GM12878 (cell line): ENCODE measurements around the gene SV2A. TPM values are rescaled to one million over a fixed set of nuclear protein-coding genes. Genes with fewer than 3 reads are reported as not detected.

Experiments used
- ATAC-seq: fragments of 200-7000 bp; cut with Tn5 transposase; 3 replicates; pipeline ENCODE4 v1.9.1; 2020; ENCODE audit warnings: mild to moderate bottlenecking, moderate library complexity
- BruUV-seq: library from RNA; stranded (reverse); fragments of 400-500 nt; replicated peaks from 2 replicates; lab custom pipeline; 2021; lab: Mats Ljungman, UMichigan
- CTCF ChIA-PET: fragments of 300-600 bp; sonication (Branson Sonifier 250); formaldehyde crosslinking; extraction: SDS; loops from one replicate; lab custom pipeline; 2021; ENCODE audit warnings: inconsistent platforms; lab: Yijun Ruan, JAX
- POLR2A ChIA-PET: fragments of 350-600 bp; formaldehyde crosslinking; extraction: SDS; loops from one replicate; lab custom pipeline; 2021; ENCODE audit warnings: inconsistent platforms; lab: Charles Lee
- RAD21 ChIA-PET: fragments of 300-600 bp; sonication (Branson Sonifier 250); formaldehyde crosslinking; loops from one replicate; lab custom pipeline; 2023; ENCODE audit warnings: antibody characterized with exemption; ENCODE audit not compliant: unreplicated experiment; lab: Charles Lee
- SMC1A ChIA-PET: fragments of 300-600 bp; sonication (Branson Sonifier 250); formaldehyde crosslinking; loops from one replicate; lab custom pipeline; 2023; ENCODE audit not compliant: unreplicated experiment, uncharacterized antibody; lab: Charles Lee
- DNase-seq: peaks from one replicate; pipeline ENCODE4 v3.0.0-alpha.2; 2011; ENCODE audit warnings: low read depth, low spot score
- FAIRE-seq: peaks from 3 replicates; lab custom pipeline; 2011; peaks lifted over from hg19 to GRCh38; lab: Jason Lieb, UNC
- H2AFZ ChIP-seq: 2 replicates; pipeline ENCODE4 v1.6.0; 2011; ENCODE audit warnings: low read depth, low read length, control low read depth; ENCODE audit not compliant: control insufficient read depth
- H3K27ac ChIP-seq: 2 replicates; pipeline ENCODE4 v1.5.1; 2011; ENCODE audit warnings: control low read depth; ENCODE audit not compliant: control insufficient read depth, insufficient read depth
- H3K27me3 ChIP-seq, 2 experiments: replicated peaks in 1 of 2; 2 replicates each; pipeline versions ENCODE4 v1.6.0 to v1.6.1; 2011; ENCODE audit warnings: low read length in 1 of 2; ENCODE audit not compliant: control insufficient read depth in 2 of 2, insufficient read depth in 2 of 2
- H3K36me3 ChIP-seq, 2 experiments: 2 replicates each; pipeline ENCODE4 v1.5.1; 2011; ENCODE audit warnings: low read length in 1 of 2; ENCODE audit not compliant: control insufficient read depth in 2 of 2, insufficient read depth in 2 of 2
- H3K4me1 ChIP-seq: 2 replicates; pipeline ENCODE4 v1.6.1; 2011; ENCODE audit warnings: mild to moderate bottlenecking, low read length, moderate library complexity, mixed read lengths; ENCODE audit not compliant: control insufficient read depth, insufficient read depth
- H3K4me2 ChIP-seq: 2 replicates; pipeline ENCODE4 v1.6.0; 2011; ENCODE audit warnings: control low read depth; ENCODE audit not compliant: control insufficient read depth, insufficient read depth
- H3K4me3 ChIP-seq: fragments of 200-600 bp; sonication (generic); 2 replicates; pipeline ENCODE4 v1.5.1; 2016
- H3K79me2 ChIP-seq: 2 replicates; pipeline ENCODE4 v1.6.0; 2011; ENCODE audit warnings: low read length; ENCODE audit not compliant: control insufficient read depth, insufficient read depth
- H3K9ac ChIP-seq: 2 replicates; pipeline ENCODE4 v1.8.0; 2011; ENCODE audit warnings: low read length, control low read depth, mixed read lengths; ENCODE audit not compliant: control insufficient read depth, insufficient read depth
- H3K9me3 ChIP-seq: replicated peaks from 3 replicates; pipeline ENCODE4 v1.5.1; 2011; ENCODE audit warnings: mild to moderate bottlenecking, low read length; ENCODE audit not compliant: control insufficient read depth, insufficient read depth
- H4K20me1 ChIP-seq: 2 replicates; pipeline ENCODE4 v1.6.0; 2011; ENCODE audit not compliant: control insufficient read depth, insufficient read depth
- CBFB ChIP-seq: IDR thresholded peaks from 2 replicates; pipeline ENCODE4 v1.6.1; 2016; ENCODE audit warnings: antibody characterized with exemption, low read depth
- CHD1 ChIP-seq: IDR thresholded peaks from 2 replicates; pipeline ENCODE4 v1.6.1; 2012; ENCODE audit warnings: low read depth, low read length, improper control_type of control experiment
- HDGF ChIP-seq: fragments of 450-650 bp; IDR thresholded peaks from 2 replicates; pipeline ENCODE4 v1.6.1; 2016; ENCODE audit warnings: antibody characterized with exemption
- IKZF1 ChIP-seq: fragments of 450-650 bp; conservative IDR thresholded peaks from 2 replicates; pipeline ENCODE4 v1.6.1; 2017; ENCODE audit warnings: antibody characterized with exemption, mild to moderate bottlenecking
- NFYB ChIP-seq: IDR thresholded peaks from 2 replicates; pipeline ENCODE4 v1.6.1; 2011; ENCODE audit warnings: low read depth, mild to moderate bottlenecking, low read length, improper control_type of control experiment, moderate library complexity; ENCODE audit not compliant: insufficient read depth
- POLR2AphosphoS2 ChIP-seq: IDR thresholded peaks from 2 replicates; pipeline ENCODE4 v1.6.1; 2011; ENCODE audit warnings: low read depth, mild to moderate bottlenecking, low read length, improper control_type of control experiment, moderate library complexity
- WGBS: methylation state at CpG from one replicate; pipeline ENCODE4 v1.1.6; 2016; ENCODE audit warnings: low lambda C conversion rate; ENCODE audit not compliant: insufficient replicate concordance, insufficient coverage; ENCODE audit errors: missing lambda C conversion rate; 5-methylcytosine and 5-hydroxymethylcytosine counted together
- in situ Hi-C: fragments of 300-500 bp; cut with MboI; formaldehyde crosslinking; loops from 9 replicates; pipeline ENCODE4 v1.14.3; 2018; ENCODE audit warnings: mixed read lengths
- intact Hi-C: fragments of 100-400 bp; cut with micrococcal nuclease; formaldehyde crosslinking; loops from one replicate; pipeline ENCODE4 v1.14.2; 2022; ENCODE audit not compliant: unreplicated experiment
- polyA plus RNA-seq, 11 experiments: library from polyadenylated mRNA; depleted of rRNA in 4 of 11; unstranded in 6 of 11; stranded (reverse) in 5 of 11; fragments of >200 nt; fragmentation: Nextera tagmentation in 4 of 11; fragmentation: Illumina TruSeq in 1 of 11; extraction: Ambion mirVana in 4 of 11; extraction: Trizol in 1 of 11; gene quantifications; 1 replicate in 1 of 11; 2 replicates in 10 of 11; pipeline versions ENCODE4 v1.2.1 to v1.2.3, GENCODE V29; 2011 to 2016; ENCODE audit warnings: inconsistent platforms in 2 of 11, missing spikeins in 2 of 11, low read depth in 1 of 11
- total RNA-seq, 4 experiments: library from RNA; depleted of rRNA in 3 of 4; stranded (reverse); fragments of >200 nt in 3 of 4; fragmentation: Illumina TruSeq in 1 of 4; extraction: Trizol in 1 of 4; gene quantifications; 2 replicates each; pipeline versions ENCODE4 v1.2.1 to v1.2.3, GENCODE V29; 2013 to 2021

SV2A gene
- total and polyA plus RNA-seq, 10 of the 15 experiments (the other 5 are each of a cell fraction or from before 2014, with no cell fraction given) = 0.39 to 11.6 (median 5.4) TPM

GRCh38 chr1:149937759-149938158 lies 20.1 kb upstream of the SV2A start:
- peak overlapping the region; percentile 23; the same call in 1 of the 2 replicates for H3K27ac ChIP-seq
- CTCF ChIA-PET = interaction anchor here (0.7 to 2.0 kb wide), 2 partner anchors 10 to 1290 kb away, joined by 3 to 5 read pairs; partner anchors contain the start of gene SF3B4
- FAIRE-seq (no peak), DNase-seq (no peak), ATAC-seq (peak; percentile 61)
- no peaks in the 10 kb centered on the region for H3K9me3 ChIP-seq
- POLR2A ChIA-PET = interaction anchor here (1.0 to 4.0 kb wide), 3 partner anchors 9 to 50 kb away, joined by 3 to 26 read pairs (median 5); a partner anchor contains a TSS
- H3K36me3 ChIP-seq = no peaks in the 10 kb centered on the region
- BruUV-seq = no TSS peak
- in situ Hi-C loops (no loop called here), intact Hi-C loops (no loop called here)
- peak overlapping the region; percentile 62 for H3K4me2 ChIP-seq
- no peak overlapping the region for H2AFZ ChIP-seq
- RAD21 ChIA-PET = interaction anchor here (0.8 to 2.5 kb wide), 2 partner anchors 10 to 25 kb away, joined by 3 to 6 read pairs; no protein-coding TSS in a partner anchor
- TF ChIP-seq CHD1 = no peak
- TF ChIP-seq IKZF1 = peak; percentile 28; the same call in 1 of the 2 replicates
- H3K9ac ChIP-seq = peak overlapping the region; percentile 25; the same call in 1 of the 2 replicates
- SMC1A ChIA-PET = interaction anchor here (0.8 to 2.6 kb wide), 4 partner anchors 9 to 50 kb away, joined by 3 to 14 read pairs (median 6); a partner anchor contains a TSS
- peak overlapping the region; percentile 17; the same call in 1 of the 2 replicates for H3K4me3 ChIP-seq
- H3K79me2 ChIP-seq = no peaks in the 10 kb centered on the region
- H3K27me3 ChIP-seq = no peaks in the 10 kb centered on the region
- H4K20me1 ChIP-seq = no peaks in the 10 kb centered on the region
- peaks cover 20% of the 10 kb centered on the region for H3K4me1 ChIP-seq

- no peaks in the 10 kb centered on the region for H3K9me3 ChIP-seq
- no peak overlapping the region; the same call in 1 of the 2 replicates for H3K27ac ChIP-seq
- no peak for DNase-seq
- H3K4me1 ChIP-seq = peaks cover 20% of the 10 kb centered on the region
- H3K79me2 ChIP-seq = no peaks in the 10 kb centered on the region
- H2AFZ ChIP-seq = peak overlapping the region; percentile 30; the same call in 1 of the 2 replicates
- peak; percentile 18 for FAIRE-seq
- SMC1A ChIA-PET = interaction anchor here (0.5 to 2.6 kb wide), 5 partner anchors 8 to 1062 kb away, joined by 3 to 14 read pairs (median 3); a partner anchor contains a TSS
- no peaks in the 10 kb centered on the region for H4K20me1 ChIP-seq
- in situ Hi-C loops (no loop called here), intact Hi-C loops (no loop called here)
- RAD21 ChIA-PET = interaction anchor here (0.8 to 2.5 kb wide), 2 partner anchors 9 to 25 kb away, joined by 3 to 6 read pairs; no protein-coding TSS in a partner anchor
- H3K27me3 ChIP-seq = no peaks in the 10 kb centered on the region
- POLR2A ChIA-PET = interaction anchor here (1.0 to 4.0 kb wide), 3 partner anchors 8 to 50 kb away, joined by 3 to 26 read pairs (median 5); a partner anchor contains a TSS
- ATAC-seq = peak; percentile 12; the same call in 1 of the 3 replicates
- 45% methylated on average over 6 of the region's 8 CpGs for WGBS
- H3K9ac ChIP-seq = no peak overlapping the region; the same call in 1 of the 2 replicates
- CTCF ChIA-PET = interaction anchor here (0.7 to 2.0 kb wide), 2 partner anchors 9 to 1290 kb away, joined by 3 to 5 read pairs; partner anchors contain the start of gene SF3B4
- no peaks in the 10 kb centered on the region for H3K36me3 ChIP-seq
- H3K4me3 ChIP-seq = no peak overlapping the region
- TF ChIP-seq POLR2AphosphoS2 (no peak), HDGF (no peak), NFYB (peak; percentile 57; the same call in 1 of the 2 replicates), CBFB (no peak)
- no TSS peak for BruUV-seq
- peak overlapping the region; percentile 62 for H3K4me2 ChIP-seq
Observed at GRCh38 chr1:149936992-149937705, 19.5 kb upstream of the SV2A start.
